Left ventricle myocardium inferior (tissue), 1 donor: ENCODE measurements around the gene GSTP1. TPM values are rescaled to one million over a fixed set of nuclear protein-coding genes. Genes with fewer than 3 reads are reported as not detected.
"Not testable (repeated sequence)": the region's sequence is repeated elsewhere in the genome, so short reads cannot be mapped to it uniquely, and the experiment has no call there.

Source experiments
- DNase-seq: peaks from one replicate; pipeline ENCODE4 v3.0.0-alpha.2; 2020
- H3K27ac ChIP-seq: fragments of 200-600 bp; replicated peaks from 2 replicates; pipeline ENCODE4 v1.8.0; 2021
- H3K27me3 ChIP-seq: fragments of 200-600 bp; 2 replicates; pipeline ENCODE4 v1.8.0; 2021; ENCODE audit warnings: low read depth
- H3K36me3 ChIP-seq: fragments of 200-600 bp; 2 replicates; pipeline ENCODE4 v1.8.0; 2021
- H3K4me1 ChIP-seq: fragments of 200-600 bp; 2 replicates; pipeline ENCODE4 v1.8.0; 2021
- H3K4me3 ChIP-seq: fragments of 200-600 bp; 2 replicates; pipeline ENCODE4 v1.8.0; 2021; ENCODE audit warnings: mild to moderate bottlenecking, moderate library complexity
- H3K9me3 ChIP-seq: fragments of 200-600 bp; replicated peaks from 2 replicates; pipeline ENCODE4 v1.8.0; 2021
- CTCF ChIP-seq: fragments of 200-600 bp; IDR thresholded peaks from 2 replicates; pipeline ENCODE4 v1.8.0; 2021; ENCODE audit warnings: antibody characterized with exemption, mild to moderate bottlenecking, borderline replicate concordance
- intact Hi-C: fragments of 100-400 bp; cut with micrococcal nuclease; formaldehyde crosslinking; loops from one replicate; pipeline ENCODE4 v1.11.0; 2022
- total RNA-seq: library from RNA; stranded (reverse); fragmentation: NEBNext Ultra II Directional; extraction: Animal tissue kit (Norgen Biotek cat#: 25700); gene quantifications from one replicate; pipeline ENCODE4 v1.2.1, GENCODE V29; 2021
- donor health status: DM: no; HTN: yes; CAD: no; lungs with severe emphysema.

Gene GSTP1
- total RNA-seq, 1 donor from 2014 or later = 313 TPM

- Histone ChIP-seq H3K9me3 (no peaks in the 10 kb centered on the region), H3K36me3 (no peaks in the 10 kb centered on the region), H3K4me3 (no peak overlapping the region), H3K27ac (no peak overlapping the region), H3K27me3 (peaks cover 4% of the 10 kb centered on the region), H3K4me1 (no peaks in the 10 kb centered on the region)
- intact Hi-C loops = no loop called here
- DNase-seq = no peak
- TF ChIP-seq CTCF = no peak
These were observed 15.5 kb downstream of the GSTP1 start for GRCh38 chr11:67599149-67599548.

- no peak for DNase-seq
- Histone ChIP-seq H3K4me1 (no peaks in the 10 kb centered on the region), H3K27me3 (peaks cover 4% of the 10 kb centered on the region), H3K9me3 (no peaks in the 10 kb centered on the region), H3K4me3 (no peak overlapping the region), H3K36me3 (no peaks in the 10 kb centered on the region), H3K27ac (no peak overlapping the region)
- no peak for TF ChIP-seq CTCF
- intact Hi-C loops = no loop called here
These were observed 16.9 kb downstream of the GSTP1 start for GRCh38 chr11:67600324-67601029.

GRCh38 chr11:67601098-67601497, 17.5 kb downstream of the GSTP1 start:
- no peak for TF ChIP-seq CTCF

GRCh38 chr11:67604119-67604518, 20.5 kb downstream of the GSTP1 start:
- H3K27ac ChIP-seq, H3K4me3 ChIP-seq, intact Hi-C loops, DNase-seq, H3K36me3 ChIP-seq, H3K27me3 ChIP-seq, H3K9me3 ChIP-seq: not testable (repeated sequence)
- peaks cover 30% of the 10 kb centered on the region for H3K4me1 ChIP-seq

More at GRCh38 chr11:67601098-67601497, 17.5 kb downstream of the GSTP1 start:
- Histone ChIP-seq H3K4me3 (no peak overlapping the region), H3K4me1 (peaks cover 3% of the 10 kb centered on the region), H3K27ac (no peak overlapping the region), H3K9me3 (no peaks in the 10 kb centered on the region), H3K36me3 (no peaks in the 10 kb centered on the region), H3K27me3 (peaks cover 4% of the 10 kb centered on the region)
- no peak for DNase-seq
- intact Hi-C loops = no loop called here

GRCh38 chr11:67604815-67605214, 21.2 kb downstream of the GSTP1 start:
- peaks cover 17% of the 10 kb centered on the region for H3K36me3 ChIP-seq
- peaks cover 37% of the 10 kb centered on the region for H3K4me1 ChIP-seq
- H3K27me3 ChIP-seq = peaks cover 4% of the 10 kb centered on the region
- TF ChIP-seq CTCF = no peak
- no peaks in the 10 kb centered on the region for H3K9me3 ChIP-seq
- H3K27ac ChIP-seq = no peak overlapping the region
- intact Hi-C loops = no loop called here
- DNase-seq = no peak
- no peak overlapping the region for H3K4me3 ChIP-seq

- no peak overlapping the region for H3K4me3 ChIP-seq
- no peak for DNase-seq
- peaks cover 42% of the 10 kb centered on the region for H3K4me1 ChIP-seq
- no peaks in the 10 kb centered on the region for H3K9me3 ChIP-seq
- H3K27ac ChIP-seq = no peak overlapping the region
- peaks cover 23% of the 10 kb centered on the region for H3K36me3 ChIP-seq
- TF ChIP-seq CTCF = no peak
- intact Hi-C loops = no loop called here
- H3K27me3 ChIP-seq = peaks cover 4% of the 10 kb centered on the region
These were observed 21.8 kb downstream of the GSTP1 start for GRCh38 chr11:67605231-67606011.
